PFSK-1 (cell line): ENCODE data around the gene NEMP1.

Source experiments
- FOXP2 ChIP-seq: optimal IDR thresholded peaks from 2 replicates; pipeline ENCODE3; 2011; ENCODE audit warnings: borderline replicate concordance, control low read depth, inconsistent platforms; ENCODE audit not compliant: insufficient read depth; ENCODE audit errors: extremely low read length, extremely low read depth
- POLR2AphosphoS5 ChIP-seq: IDR thresholded peaks from 2 replicates; pipeline ENCODE4 v1.6.1; 2012; ENCODE audit warnings: low read depth, mild to moderate bottlenecking, control low read depth, low read length, moderate library complexity
- SIN3A ChIP-seq: IDR thresholded peaks from 2 replicates; pipeline ENCODE4 v1.6.1; 2012; ENCODE audit warnings: mild to moderate bottlenecking, low read length, moderate library complexity, borderline replicate concordance; ENCODE audit not compliant: insufficient read depth
- TAF1 ChIP-seq: IDR thresholded peaks from 2 replicates; pipeline ENCODE4 v1.6.1; 2012; ENCODE audit warnings: low read length, control low read depth, borderline replicate concordance; ENCODE audit not compliant: insufficient read depth
- TF ChIP-seq, protein P1 (sequence below), 2 experiments: IDR thresholded peaks; 2 replicates each; pipeline versions ENCODE4 v1.6.1 to v1.8.0; 2011 to 2012; ENCODE audit warnings: low read depth in 2 of 2, low read length in 2 of 2, control low read depth in 1 of 2, inconsistent platforms in 1 of 2, mild to moderate bottlenecking in 1 of 2, moderate library complexity in 1 of 2; ENCODE audit not compliant: insufficient read depth in 1 of 2

Gene NEMP1

GRCh38 chr12:57103856-57104255, 25.3 kb upstream of the NEMP1 start:
- TF ChIP-seq SIN3A (no peak), FOXP2 (no peak), TAF1 (no peak), POLR2AphosphoS5 (no peak)
- TF ChIP-seq, protein P1, sequence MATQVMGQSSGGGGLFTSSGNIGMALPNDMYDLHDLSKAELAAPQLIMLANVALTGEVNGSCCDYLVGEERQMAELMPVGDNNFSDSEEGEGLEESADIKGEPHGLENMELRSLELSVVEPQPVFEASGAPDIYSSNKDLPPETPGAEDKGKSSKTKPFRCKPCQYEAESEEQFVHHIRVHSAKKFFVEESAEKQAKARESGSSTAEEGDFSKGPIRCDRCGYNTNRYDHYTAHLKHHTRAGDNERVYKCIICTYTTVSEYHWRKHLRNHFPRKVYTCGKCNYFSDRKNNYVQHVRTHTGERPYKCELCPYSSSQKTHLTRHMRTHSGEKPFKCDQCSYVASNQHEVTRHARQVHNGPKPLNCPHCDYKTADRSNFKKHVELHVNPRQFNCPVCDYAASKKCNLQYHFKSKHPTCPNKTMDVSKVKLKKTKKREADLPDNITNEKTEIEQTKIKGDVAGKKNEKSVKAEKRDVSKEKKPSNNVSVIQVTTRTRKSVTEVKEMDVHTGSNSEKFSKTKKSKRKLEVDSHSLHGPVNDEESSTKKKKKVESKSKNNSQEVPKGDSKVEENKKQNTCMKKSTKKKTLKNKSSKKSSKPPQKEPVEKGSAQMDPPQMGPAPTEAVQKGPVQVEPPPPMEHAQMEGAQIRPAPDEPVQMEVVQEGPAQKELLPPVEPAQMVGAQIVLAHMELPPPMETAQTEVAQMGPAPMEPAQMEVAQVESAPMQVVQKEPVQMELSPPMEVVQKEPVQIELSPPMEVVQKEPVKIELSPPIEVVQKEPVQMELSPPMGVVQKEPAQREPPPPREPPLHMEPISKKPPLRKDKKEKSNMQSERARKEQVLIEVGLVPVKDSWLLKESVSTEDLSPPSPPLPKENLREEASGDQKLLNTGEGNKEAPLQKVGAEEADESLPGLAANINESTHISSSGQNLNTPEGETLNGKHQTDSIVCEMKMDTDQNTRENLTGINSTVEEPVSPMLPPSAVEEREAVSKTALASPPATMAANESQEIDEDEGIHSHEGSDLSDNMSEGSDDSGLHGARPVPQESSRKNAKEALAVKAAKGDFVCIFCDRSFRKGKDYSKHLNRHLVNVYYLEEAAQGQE (IDR thresholded peaks at IDR 0.05; ENCODE audit: insufficient read depth in 1 of 2, low read depth in 2 of 2, low read length in 2 of 2): no peak

GRCh38 chr12:57101892-57102695, 23.5 kb upstream of the NEMP1 start:
- no peak for TF ChIP-seq TAF1
- no peak for TF ChIP-seq POLR2AphosphoS5
- TF ChIP-seq SIN3A: no peak
- no peak for TF ChIP-seq FOXP2
- TF ChIP-seq, protein P1 (IDR thresholded peaks at IDR 0.05; ENCODE audit: insufficient read depth in 1 of 2, low read depth in 2 of 2, low read length in 2 of 2): no peak

DNA sequence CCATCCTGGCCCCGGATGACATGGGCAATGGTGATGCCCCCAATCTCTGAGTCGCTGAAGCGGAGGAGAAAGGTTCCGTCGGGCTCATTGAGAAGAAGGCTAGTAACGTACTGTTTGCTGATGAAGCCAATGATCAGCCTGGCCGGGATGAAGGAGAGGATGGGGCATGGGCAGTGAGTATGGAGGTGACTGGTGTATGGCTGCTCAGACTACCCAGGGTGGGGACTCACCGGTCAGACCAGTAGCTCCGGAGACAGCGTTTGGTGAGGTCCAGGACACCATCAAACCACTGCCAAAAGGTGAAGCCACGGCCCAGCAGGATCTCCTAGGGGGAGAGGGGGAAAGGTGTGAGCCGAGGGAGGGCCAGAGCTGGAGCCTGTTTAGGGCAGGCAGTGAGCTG, 21.2 kb upstream of the NEMP1 start:
- TF ChIP-seq FOXP2: no peak
- TF ChIP-seq, protein P1 (IDR thresholded peaks at IDR 0.05; ENCODE audit: insufficient read depth in 1 of 2, low read depth in 2 of 2, low read length in 2 of 2): no peak
- no peak for TF ChIP-seq POLR2AphosphoS5
- TF ChIP-seq TAF1: no peak
- no peak for TF ChIP-seq SIN3A

GRCh38 chr12:57099047-57099714, 20.6 kb upstream of the NEMP1 start:
- TF ChIP-seq FOXP2: no peak
- no peak for TF ChIP-seq TAF1
- no peak for TF ChIP-seq SIN3A
- TF ChIP-seq, protein P1 (IDR thresholded peaks at IDR 0.05; ENCODE audit: insufficient read depth in 1 of 2, low read depth in 2 of 2, low read length in 2 of 2): no peak
- no peak for TF ChIP-seq POLR2AphosphoS5
